Ecto neural progenitor cell (in vitro differentiated cells): Measurements from ENCODE around the gene OR13H1.
"Not testable (repeated sequence)": the region's sequence is repeated elsewhere in the genome, so short reads cannot be mapped to it uniquely, and the experiment has no call there.

ENCODE experiments used
- DNase-seq: peaks from one replicate; pipeline ENCODE4 v3.0.0-alpha.2; 2018; ENCODE audit warnings: low spot score

The OR13H1 gene

GRCh38 chrX:131543774-131544173 is at the start of gene OR13H1:
Gene OR13H1 (plus strand): TSS chrX:131544074. CDS start chrX:131544074, 0 bp downstream.
- DNase-seq: no peak

GRCh38 chrX:131501556-131501955 is 42.3 kb upstream of the OR13H1 start:
- DNase-seq: not testable (repeated sequence)

GRCh38 chrX:131513159-131513914 is 30.5 kb upstream of the OR13H1 start:
- DNase-seq: no peak

GRCh38 chrX:131521824-131522223 is 22.1 kb upstream of the OR13H1 start:
- no peak for DNase-seq

- DNase-seq: no peak
These were observed 344 bp downstream of the OR13H1 start for GRCh38 chrX:131544218-131544617.

- DNase-seq: no peak
These were observed 5.1 kb downstream of the OR13H1 start for GRCh38 chrX:131549011-131549410.

- not testable (repeated sequence) for DNase-seq
These were observed 8.6 kb downstream of the OR13H1 start for GRCh38 chrX:131552453-131552852.

- DNase-seq: no peak
These were observed 14.7 kb downstream of the OR13H1 start for GRCh38 chrX:131558562-131558961.

- DNase-seq: no peak
These were observed 20.8 kb downstream of the OR13H1 start for GRCh38 chrX:131564553-131565229.

- DNase-seq: no peak
These were observed 22.0 kb downstream of the OR13H1 start for GRCh38 chrX:131565909-131566308.

- DNase-seq: no peak
These were observed 27.5 kb downstream of the OR13H1 start for GRCh38 chrX:131571348-131571747.

- no peak for DNase-seq
These were observed 28.6 kb downstream of the OR13H1 start for GRCh38 chrX:131572372-131573014.

GRCh38 chrX:131577413-131577812 is 33.5 kb downstream of the OR13H1 start:
- no peak for DNase-seq

GRCh38 chrX:131577999-131578734 is 34.3 kb downstream of the OR13H1 start:
- no peak for DNase-seq

GRCh38 chrX:131578735-131579367 is 35.0 kb downstream of the OR13H1 start:
- DNase-seq: peak; percentile 57

GRCh38 chrX:131588995-131589394 is 45.1 kb downstream of the OR13H1 start:
- DNase-seq: no peak
